Erythroblast (primary cell): ENCODE results near the gene TGFBR1.

Experiments
- GATA1 ChIP-seq: IDR thresholded peaks from 2 replicates; pipeline ENCODE4 v1.6.1; 2011; ENCODE audit warnings: low read depth, mild to moderate bottlenecking, control low read depth, low read length, moderate library complexity
- POLR2A ChIP-seq: IDR thresholded peaks from 2 replicates; pipeline ENCODE4 v1.6.1; 2011; ENCODE audit warnings: mild to moderate bottlenecking, low read length

DNA sequence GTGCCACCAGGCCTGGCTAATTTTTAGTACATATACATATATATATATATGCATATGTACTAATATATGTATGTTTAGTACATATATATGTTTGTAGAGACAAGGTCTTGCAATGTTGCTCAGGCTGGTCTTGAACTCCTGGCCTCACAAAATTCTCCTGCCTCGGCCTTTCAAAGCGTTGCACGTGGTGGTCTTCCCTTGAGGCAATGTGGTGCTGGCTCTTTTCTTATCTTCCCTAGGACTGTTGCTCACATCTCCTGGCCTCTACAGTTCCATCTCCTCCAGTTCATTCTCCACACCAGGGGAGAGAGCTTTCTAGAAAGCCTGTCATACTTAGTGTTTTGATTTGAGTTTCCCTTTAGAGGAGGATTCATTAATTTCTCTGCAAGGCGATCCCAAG, 28.9 kb upstream of the TGFBR1 start:
- TF ChIP-seq POLR2A (no peak), GATA1 (no peak)
